Right atrium auricular region (tissue), 2 donors: ENCODE data around the gene SEC63. TPM values are rescaled to one million over a fixed set of nuclear protein-coding genes. Genes with fewer than 3 reads are reported as not detected.

Experiments used
- DNase-seq: peaks from one replicate; pipeline ENCODE4 v3.0.0-alpha.2; 2019; ENCODE audit warnings: low spot score
- H3K27ac ChIP-seq, 2 donors: fragments of 200-600 bp; sonication (generic); 1 replicate in 1 of 2; 2 replicates in 1 of 2; pipeline ENCODE4 v1.5.1; 2016 to 2019
- H3K27me3 ChIP-seq, 2 donors: fragments of 200-600 bp; sonication (generic); one replicate each; pipeline versions ENCODE4 v1.5.1 to v1.6.0; 2017 to 2019
- H3K36me3 ChIP-seq: fragments of 200-600 bp; sonication (generic); one replicate; pipeline ENCODE4 v1.5.1; 2016
- H3K4me1 ChIP-seq, 2 donors: fragments of 200-600 bp; sonication (generic); one replicate each; pipeline versions ENCODE4 v1.5.1 to v1.6.0; 2017 to 2019
- H3K4me3 ChIP-seq, 2 donors: fragments of 200-600 bp; sonication (generic); 1 replicate in 1 of 2; 2 replicates in 1 of 2; pipeline ENCODE4 v1.5.1; 2017 to 2019; ENCODE audit warnings: mild to moderate bottlenecking in 1 of 2, moderate library complexity in 1 of 2
- H3K9me3 ChIP-seq, 2 donors: fragments of 200-600 bp; sonication (generic); one replicate each; pipeline ENCODE4 v1.5.1; 2019
- total RNA-seq, 2 donors: library from RNA; depleted of rRNA; stranded (reverse); fragments of >200 nt; gene quantifications; one replicate each; pipeline ENCODE4 v1.1.0, GENCODE V29; 2016
- TF ChIP-seq, protein P1 (sequence below), 2 donors: fragments of 200-600 bp; sonication (generic); IDR thresholded peaks; one replicate each; pipeline ENCODE4 v1.5.1; 2019; ENCODE audit warnings: antibody characterized with exemption in 2 of 2

The SEC63 gene
- total RNA-seq, 2 donors from 2014 or later, result 14.5 to 18.9 TPM

DNA sequence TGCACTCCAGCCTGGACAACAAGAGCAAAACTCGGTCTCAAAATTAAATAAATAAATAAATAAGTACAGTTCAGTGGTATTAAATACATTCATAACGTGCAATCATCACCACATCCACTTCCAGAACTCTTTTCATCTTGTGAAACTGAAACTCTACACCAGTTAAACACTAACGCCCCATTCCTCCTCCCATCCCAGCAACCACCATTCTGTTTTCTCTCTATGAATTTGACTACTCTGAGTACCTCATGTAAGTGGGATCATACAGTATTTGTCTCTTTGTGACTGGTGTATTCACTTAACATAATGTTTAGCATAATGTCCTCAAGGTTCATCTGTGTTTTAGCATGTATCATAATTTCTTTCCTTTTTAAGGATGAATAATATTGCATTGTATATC, 104.8 kb downstream of the SEC63 start:
- H3K9me3 ChIP-seq, result no peaks in the 10 kb centered on the region
- no peak overlapping the region for H3K27ac ChIP-seq
- no peak for DNase-seq
- no peaks in the 10 kb centered on the region for H3K4me1 ChIP-seq
- TF ChIP-seq, protein P1, sequence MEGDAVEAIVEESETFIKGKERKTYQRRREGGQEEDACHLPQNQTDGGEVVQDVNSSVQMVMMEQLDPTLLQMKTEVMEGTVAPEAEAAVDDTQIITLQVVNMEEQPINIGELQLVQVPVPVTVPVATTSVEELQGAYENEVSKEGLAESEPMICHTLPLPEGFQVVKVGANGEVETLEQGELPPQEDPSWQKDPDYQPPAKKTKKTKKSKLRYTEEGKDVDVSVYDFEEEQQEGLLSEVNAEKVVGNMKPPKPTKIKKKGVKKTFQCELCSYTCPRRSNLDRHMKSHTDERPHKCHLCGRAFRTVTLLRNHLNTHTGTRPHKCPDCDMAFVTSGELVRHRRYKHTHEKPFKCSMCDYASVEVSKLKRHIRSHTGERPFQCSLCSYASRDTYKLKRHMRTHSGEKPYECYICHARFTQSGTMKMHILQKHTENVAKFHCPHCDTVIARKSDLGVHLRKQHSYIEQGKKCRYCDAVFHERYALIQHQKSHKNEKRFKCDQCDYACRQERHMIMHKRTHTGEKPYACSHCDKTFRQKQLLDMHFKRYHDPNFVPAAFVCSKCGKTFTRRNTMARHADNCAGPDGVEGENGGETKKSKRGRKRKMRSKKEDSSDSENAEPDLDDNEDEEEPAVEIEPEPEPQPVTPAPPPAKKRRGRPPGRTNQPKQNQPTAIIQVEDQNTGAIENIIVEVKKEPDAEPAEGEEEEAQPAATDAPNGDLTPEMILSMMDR (IDR thresholded peaks at IDR 0.05), result no peak
- H3K27me3 ChIP-seq, result no peaks in the 10 kb centered on the region
- no peaks in the 10 kb centered on the region for H3K36me3 ChIP-seq
- no peak overlapping the region for H3K4me3 ChIP-seq

DNA sequence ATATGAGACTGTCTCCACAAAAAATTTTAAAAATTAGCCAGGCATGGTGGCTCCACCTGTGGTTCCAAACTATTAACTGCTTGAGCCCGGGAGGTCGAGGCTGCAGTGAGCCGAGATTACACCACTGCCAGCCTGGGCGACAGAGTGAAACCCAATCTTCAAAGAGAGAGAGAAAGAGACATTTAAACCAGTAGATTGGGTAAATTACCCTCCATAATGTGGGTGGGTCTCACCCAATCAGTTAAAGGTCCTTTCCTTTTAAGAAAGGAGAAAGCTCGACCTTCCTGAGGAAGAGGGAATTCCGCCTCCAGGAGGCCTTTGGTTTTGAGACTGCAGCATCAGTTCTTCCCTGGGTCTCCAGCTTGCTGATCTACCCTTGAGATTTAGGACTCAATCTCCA, 108.7 kb downstream of the SEC63 start:
- Histone ChIP-seq H3K27ac (no peak overlapping the region), H3K9me3 (no peaks in the 10 kb centered on the region)
- TF ChIP-seq, protein P1 (IDR thresholded peaks at IDR 0.05), result no peak

DNA sequence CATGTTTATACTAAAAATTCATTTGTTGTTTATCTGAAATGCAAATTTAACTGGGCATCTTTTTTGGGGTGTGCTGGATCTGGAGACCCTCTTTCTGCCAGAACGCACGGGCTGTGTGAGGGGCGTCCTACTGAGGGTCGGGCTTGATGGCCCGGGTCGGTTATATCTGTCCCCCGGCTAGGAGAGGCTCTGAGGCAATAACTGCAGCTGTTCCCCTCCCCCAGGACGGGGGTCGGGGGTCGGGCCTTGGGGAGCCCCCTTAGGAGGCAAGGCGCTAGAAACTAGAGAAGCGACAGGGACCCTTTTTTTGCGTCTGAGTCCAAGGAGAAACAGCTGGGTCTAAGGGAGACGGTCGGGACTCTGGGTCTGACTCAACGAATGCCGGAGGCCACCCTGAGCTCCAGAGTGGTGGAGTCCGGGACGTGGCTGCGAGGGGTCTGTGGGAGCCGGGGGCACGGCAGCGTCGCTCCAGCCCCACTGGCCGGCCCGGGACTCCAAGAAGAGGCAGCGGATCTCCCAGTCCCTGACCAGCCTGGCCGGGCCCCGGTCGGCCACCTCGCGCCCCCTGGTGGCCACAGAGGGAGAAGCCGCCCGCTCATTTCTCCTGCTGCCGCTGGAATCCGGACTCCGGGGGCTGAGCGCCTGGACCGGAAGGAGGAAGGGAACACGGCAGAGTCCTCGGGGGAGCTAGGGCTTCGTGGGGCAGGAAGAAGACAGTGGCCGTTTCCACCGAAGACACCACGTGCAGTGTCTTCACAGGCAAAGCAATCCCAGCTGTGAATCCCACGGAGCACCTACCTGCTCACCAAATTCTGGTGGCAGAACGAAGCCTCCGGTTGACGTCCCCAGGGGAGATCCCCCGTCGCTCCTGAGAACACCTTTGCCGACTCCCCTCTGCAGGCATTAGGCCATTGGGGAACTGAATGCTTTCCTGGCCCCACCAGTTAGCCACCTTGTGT, 109.9 kb downstream of the SEC63 start:
- no peak overlapping the region for H3K27ac ChIP-seq
- DNase-seq, result peak; percentile 90
- H3K4me3 ChIP-seq, result peak overlapping the region; percentile 36 to 40
- H3K36me3 ChIP-seq, result no peaks in the 10 kb centered on the region
- TF ChIP-seq, protein P1 (IDR thresholded peaks at IDR 0.05), result peak; percentile 89 to 98
- no peaks in the 10 kb centered on the region for H3K27me3 ChIP-seq
- no peaks in the 10 kb centered on the region for H3K9me3 ChIP-seq
- H3K4me1 ChIP-seq, result peaks cover 0 to 5% of the 10 kb centered on the region in 2 donors

More for the DNA sequence above, 108.7 kb downstream of the SEC63 start:
- no peaks in the 10 kb centered on the region for H3K27me3 ChIP-seq
- no peaks in the 10 kb centered on the region for H3K36me3 ChIP-seq
- H3K4me3 ChIP-seq, result no peak overlapping the region
- no peak for DNase-seq
- H3K4me1 ChIP-seq, result peaks cover 0 to 5% of the 10 kb centered on the region in 2 donors

DNA sequence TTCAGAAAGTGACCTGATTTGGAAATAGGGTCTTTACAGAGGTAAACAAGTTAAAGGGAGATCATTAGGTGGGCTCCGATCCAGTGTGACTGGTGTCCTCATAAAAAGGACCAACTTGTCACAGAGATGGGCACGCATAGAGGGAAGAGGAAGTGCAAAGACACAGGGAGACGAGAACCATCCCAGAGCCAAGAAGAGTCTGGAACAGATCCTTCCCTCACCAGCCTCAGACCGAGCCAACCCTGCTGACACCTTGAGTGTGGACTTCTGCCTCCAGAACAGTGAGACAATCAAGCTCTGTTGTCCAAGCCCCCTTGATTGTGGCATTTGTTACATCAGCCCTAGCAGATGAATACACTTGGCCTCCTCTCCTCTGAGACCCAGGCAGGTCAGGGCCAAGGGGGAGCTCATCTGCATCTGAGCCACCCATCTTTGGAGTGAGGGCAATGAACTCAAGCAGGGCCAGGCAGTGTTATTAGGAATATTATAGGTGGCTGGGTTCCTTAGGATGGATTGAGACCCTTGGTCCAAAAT, 111.7 kb downstream of the SEC63 start:
- H3K9me3 ChIP-seq, result no peaks in the 10 kb centered on the region
- H3K27ac ChIP-seq, result no peak overlapping the region
- no peaks in the 10 kb centered on the region for H3K36me3 ChIP-seq
- TF ChIP-seq, protein P1 (IDR thresholded peaks at IDR 0.05), result no peak
- H3K27me3 ChIP-seq, result no peaks in the 10 kb centered on the region
- no peak for DNase-seq
- no peak overlapping the region for H3K4me3 ChIP-seq
- H3K4me1 ChIP-seq, result peaks cover 0 to 5% of the 10 kb centered on the region in 2 donors

- no peak for DNase-seq
- Histone ChIP-seq H3K9me3 (no peaks in the 10 kb centered on the region), H3K36me3 (no peaks in the 10 kb centered on the region), H3K4me3 (no peak overlapping the region), H3K27me3 (no peaks in the 10 kb centered on the region), H3K27ac (no peak overlapping the region), H3K4me1 (peaks cover 0 to 5% of the 10 kb centered on the region in 2 donors)
- TF ChIP-seq, protein P1 (IDR thresholded peaks at IDR 0.05), result no peak
Measured at GRCh38 chr6:107845777-107846176, 112.2 kb downstream of the SEC63 start.
